Lung (tissue), 12 donors: ENCODE results near the gene PDLIM4. TPM values are rescaled to one million over a fixed set of nuclear protein-coding genes. Genes with fewer than 3 reads are reported as not detected.

Experiments
- ATAC-seq: fragments of 200-7000 bp; cut with Tn5 transposase; one replicate; pipeline ENCODE4 v1.9.1; 2020; ENCODE audit warnings: moderate number of reproducible peaks; ENCODE audit not compliant: insufficient read depth, low FRiP score
- DNase-seq, 3 donors: peaks; one replicate each; pipeline ENCODE4 v3.0.0-alpha.2; 2013 to 2017
- H3K27ac ChIP-seq, 2 donors: one replicate each; pipeline ENCODE4 v1.5.1; 2013; ENCODE audit warnings: mild to moderate bottlenecking in 2 of 2, moderate library complexity in 2 of 2, control low read depth in 1 of 2, inconsistent platforms in 1 of 2, low read depth in 1 of 2, low read length in 1 of 2
- H3K27me3 ChIP-seq, 3 donors: one replicate each; pipeline ENCODE4 v1.5.1; 2013; ENCODE audit warnings: low read length in 2 of 3; ENCODE audit not compliant: control insufficient read depth in 3 of 3, insufficient read depth in 3 of 3
- H3K36me3 ChIP-seq, 4 donors: one replicate each; pipeline ENCODE4 v1.5.1; 2013; ENCODE audit warnings: low read length in 4 of 4, mild to moderate bottlenecking in 1 of 4, moderate library complexity in 1 of 4; ENCODE audit not compliant: control insufficient read depth in 4 of 4, insufficient read depth in 4 of 4
- H3K4me1 ChIP-seq, 5 donors: one replicate each; pipeline ENCODE4 v1.5.1; 2013; ENCODE audit warnings: low read length in 5 of 5, mild to moderate bottlenecking in 2 of 5, moderate library complexity in 1 of 5; ENCODE audit not compliant: control insufficient read depth in 5 of 5, insufficient read depth in 5 of 5
- H3K4me3 ChIP-seq: one replicate; pipeline ENCODE4 v1.5.1; 2013; ENCODE audit warnings: mild to moderate bottlenecking, control low read depth, moderate library complexity
- H3K9ac ChIP-seq, 2 donors: one replicate each; pipeline ENCODE4 v1.5.1; 2013; ENCODE audit warnings: low read length in 2 of 2, control low read depth in 1 of 2; ENCODE audit not compliant: insufficient read depth in 1 of 2
- H3K9me3 ChIP-seq, 4 donors: one replicate each; pipeline ENCODE4 v1.5.1; 2013; ENCODE audit warnings: low read length in 3 of 4, mild to moderate bottlenecking in 1 of 4, moderate library complexity in 1 of 4; ENCODE audit not compliant: control insufficient read depth in 4 of 4, insufficient read depth in 3 of 4
- CTCF ChIP-seq: IDR thresholded peaks from 2 replicates; pipeline ENCODE4 v1.5.1; 2012; ENCODE audit warnings: mild to moderate bottlenecking; ENCODE audit errors: control extremely low read depth, extremely low read depth
- WGBS, 2 donors: extraction: QIAGEN DNeasy Blood & Tissue Kit; methylation state at CpG; one replicate each; pipeline ENCODE4 v1.1.7; 2013; 5-methylcytosine and 5-hydroxymethylcytosine counted together
- polyA plus RNA-seq, 2 donors: library from polyadenylated mRNA; stranded (reverse); fragments of 200-250 nt; gene quantifications; one replicate each; pipeline ENCODE4 v1.2.1, GENCODE V29; 2013
- total RNA-seq, 2 donors: library from RNA; depleted of rRNA in 1 of 2; stranded (reverse); fragments of >200 nt in 1 of 2; gene quantifications; one replicate each; pipeline ENCODE4 v1.2.1, GENCODE V29; 2014 to 2021
- donor health status: control.
- donor health status: control.
- donor health status: Bipolar disorder and iron deficiency.
- donor health status: healthy.
- donor health status: DM: yes; HTN: yes; CAD: no.

PDLIM4 gene
- total and polyA plus RNA-seq, 4 donors = 7.3 to 13.8 (median 9.6) TPM

DNA sequence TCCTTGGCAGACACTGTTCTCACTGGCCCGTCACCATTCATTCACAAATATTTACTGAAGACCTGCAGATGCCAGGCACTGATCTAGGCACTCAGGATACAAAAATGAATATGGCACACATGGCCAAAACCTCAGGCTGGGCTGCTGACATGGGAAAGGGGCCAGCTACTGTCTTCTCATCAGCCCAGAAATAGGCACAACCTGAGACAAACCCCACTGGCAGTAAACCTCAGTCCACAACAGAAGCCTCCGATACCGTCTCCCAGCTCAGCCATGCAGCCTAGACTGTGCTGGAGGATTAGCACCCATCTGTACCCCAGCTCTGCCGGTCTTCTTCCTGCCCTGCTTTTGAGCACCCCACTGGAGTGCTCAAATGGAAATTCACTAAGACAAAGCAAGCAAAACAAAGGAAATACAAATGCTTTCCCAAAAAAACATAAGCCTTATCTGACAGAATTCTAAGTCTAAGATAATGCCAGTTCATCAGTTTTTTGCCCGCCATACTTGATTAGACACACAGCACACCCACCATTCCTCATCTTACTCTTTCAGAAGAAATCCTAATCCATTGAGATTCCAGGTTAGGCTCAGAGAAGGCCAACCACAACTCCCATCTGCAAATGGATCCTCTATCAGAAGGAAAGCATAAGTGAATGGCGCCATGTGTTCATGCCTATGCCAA, 38.1 kb upstream of the PDLIM4 start:
- Histone ChIP-seq H3K27ac (no peak overlapping the region), H3K27me3 (no peaks in the 10 kb centered on the region), H3K4me1 (peaks cover 3 to 39% (median 34%) of the 10 kb centered on the region in 5 donors), H3K4me3 (no peak overlapping the region), H3K36me3 (peaks cover 3 to 4% (median 4%) of the 10 kb centered on the region in 4 donors), H3K9ac (no peak overlapping the region), H3K9me3 (no peaks in the 10 kb centered on the region)
- TF ChIP-seq CTCF = no peak
- WGBS, 2 donors = 94 to 95% methylated on average over 6 of the region's 6 CpGs
- no peak for DNase-seq
- ATAC-seq = no peak

DNA sequence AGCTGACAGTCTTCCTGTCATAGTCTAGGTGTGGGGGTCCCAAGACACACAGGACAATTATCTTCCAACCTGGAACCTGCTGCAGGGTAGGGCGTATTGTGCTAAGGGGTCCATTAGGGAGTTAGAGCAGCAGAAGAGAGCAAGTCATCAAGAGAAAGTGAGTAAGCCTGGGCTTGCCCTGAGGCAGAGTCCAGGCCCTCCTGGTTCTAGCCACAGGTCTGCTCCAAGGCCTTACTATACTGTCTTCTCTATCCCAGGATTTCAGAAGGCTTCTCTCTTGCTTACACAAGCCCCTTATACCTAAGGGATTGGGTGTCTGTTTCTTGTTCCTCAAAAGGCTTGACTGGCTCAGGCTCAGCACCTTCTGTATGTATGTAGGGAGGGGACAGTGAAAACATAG, 37.5 kb upstream of the PDLIM4 start:
- Histone ChIP-seq H3K36me3 (peaks cover 3 to 4% (median 4%) of the 10 kb centered on the region in 4 donors), H3K27me3 (no peaks in the 10 kb centered on the region), H3K9ac (no peak overlapping the region), H3K4me1 (peaks cover 8 to 45% (median 36%) of the 10 kb centered on the region in 5 donors), H3K4me3 (no peak overlapping the region), H3K9me3 (no peaks in the 10 kb centered on the region), H3K27ac (no peak overlapping the region)
- 93 to 100% methylated on average over 1 of the region's 1 CpG for WGBS, 2 donors
- DNase-seq (no peak), ATAC-seq (no peak)
- TF ChIP-seq CTCF = no peak

GRCh38 chr5:132220491-132220890, 37.0 kb upstream of the PDLIM4 start:
- Histone ChIP-seq H3K36me3 (peaks cover 3 to 4% (median 4%) of the 10 kb centered on the region in 4 donors), H3K4me1 (peaks cover 13 to 50% (median 36%) of the 10 kb centered on the region in 5 donors), H3K4me3 (no peak overlapping the region), H3K9me3 (no peaks in the 10 kb centered on the region), H3K27me3 (no peaks in the 10 kb centered on the region), H3K27ac (no peak overlapping the region), H3K9ac (no peak overlapping the region)
- ATAC-seq (no peak), DNase-seq (peak in 2 of 3 donors; percentile 48 to 54)
- WGBS, 2 donors = 76 to 92% methylated on average over 2 of the region's 2 CpGs
- no peak for TF ChIP-seq CTCF
